LoVo (cell line): ENCODE data around the gene ST6GAL1.

Experiments
- DNase-seq: peaks from one replicate; pipeline ENCODE4 v3.0.0-alpha.2; 2016; ENCODE audit warnings: low spot score

The ST6GAL1 gene

GRCh38 chr3:187112934-187113793 is 182.8 kb downstream of the ST6GAL1 start:
- peak; percentile 7 for DNase-seq

- no peak for DNase-seq
These were observed 184.2 kb downstream of the ST6GAL1 start for GRCh38 chr3:187114511-187114910.

- DNase-seq = no peak
These were observed 190.0 kb downstream of the ST6GAL1 start for GRCh38 chr3:187120326-187120725.

- no peak for DNase-seq
These were observed 191.9 kb downstream of the ST6GAL1 start for GRCh38 chr3:187122261-187122660.

DNA sequence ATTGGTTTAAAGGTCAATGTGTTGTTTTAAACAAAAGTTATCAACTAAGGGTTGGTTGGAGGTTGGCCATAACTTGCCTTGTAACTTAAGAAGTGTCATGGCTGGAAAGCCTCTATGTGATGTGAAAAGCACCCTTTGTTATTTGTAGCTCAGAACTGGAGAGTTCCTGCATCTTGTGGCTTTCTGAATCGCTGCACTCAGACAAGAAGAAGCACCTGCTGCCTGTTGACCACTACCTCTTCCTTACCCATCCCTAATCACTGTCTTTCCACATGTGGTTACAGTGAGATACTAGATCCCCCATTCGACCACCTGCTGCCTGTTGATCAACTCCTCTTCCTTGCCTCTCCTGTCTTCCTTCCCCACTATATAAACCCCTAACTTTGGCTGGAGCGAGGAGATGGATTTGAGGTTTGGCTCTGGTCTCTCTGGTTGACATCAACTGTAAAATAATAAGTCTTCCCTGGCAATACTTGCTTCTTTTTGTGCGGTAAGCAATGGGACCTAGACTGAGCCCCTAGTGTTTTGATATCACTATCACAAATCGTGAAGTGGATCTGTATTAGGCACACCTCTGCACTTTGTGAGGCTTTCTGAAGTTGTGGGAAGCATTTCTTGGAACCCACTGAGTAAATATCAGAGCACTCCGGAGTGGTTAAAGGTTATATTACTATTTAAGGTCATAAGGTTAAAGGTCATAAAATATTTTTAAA is 195.1 kb downstream of the ST6GAL1 start:
- DNase-seq = no peak
